ENCODE results near the gene DGKB.

DNA sequence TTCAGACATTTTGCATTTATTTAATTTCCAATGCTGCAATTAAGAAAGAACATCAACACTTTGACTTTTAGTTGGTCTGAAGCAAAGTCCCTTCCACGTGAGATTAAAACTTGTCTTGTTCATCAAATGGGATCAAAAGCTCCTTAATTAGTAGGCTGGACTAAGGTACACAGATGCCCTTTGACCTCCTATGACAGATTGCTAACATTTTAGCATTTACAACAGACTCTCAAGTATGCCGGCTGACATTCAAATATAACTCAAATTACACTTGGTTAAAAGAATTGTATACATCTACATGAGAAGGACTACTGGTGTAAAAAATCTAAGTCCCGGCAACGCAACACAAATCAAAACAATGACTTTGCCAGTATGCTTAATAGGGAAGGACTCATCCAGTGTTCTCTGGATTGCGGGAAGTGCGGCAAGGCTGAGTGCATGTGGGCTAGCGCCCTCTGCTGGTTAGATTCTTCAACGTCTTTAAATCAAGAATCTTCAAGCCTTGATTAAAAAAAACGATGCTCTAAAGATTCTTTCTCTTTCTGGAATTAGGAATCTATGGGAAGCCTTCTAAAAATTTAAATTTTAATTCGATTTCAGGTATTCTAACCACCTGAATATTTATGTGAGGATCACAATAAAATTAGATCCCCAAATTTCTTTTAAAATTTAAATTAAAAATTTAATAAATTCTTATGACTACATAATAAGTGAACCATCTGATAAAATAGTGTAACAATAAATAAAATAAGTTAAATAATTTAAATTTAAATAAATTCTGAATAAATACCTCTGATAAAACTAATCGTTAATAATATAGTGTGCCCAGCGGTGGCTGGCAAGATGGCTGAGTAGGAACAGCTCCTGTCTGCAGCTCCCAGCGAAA lies 444.7 kb downstream of the DGKB start:
- TF ChIP-seq YY1 (IDR thresholded peaks at IDR 0.05; ENCODE audit: insufficient read depth, insufficient read length) (no peak), ZNF274 (IDR thresholded peaks at IDR 0.05; ENCODE audit: low read depth, low read length) (no peak), SUZ12 (IDR thresholded peaks at IDR 0.05; ENCODE audit: extremely low read depth, insufficient read depth, insufficient read length) (no peak)

Data from NT2/D1 (cell line).